ENCODE results near the gene UCN2. TPM values are rescaled to one million over a fixed set of nuclear protein-coding genes. Genes with fewer than 3 reads are reported as not detected.

Gene UCN2
- total RNA-seq, 2 donors from 2014 or later: not detected

- H3K27ac Mint-ChIP-seq: no peak overlapping the region
- H3K36me3 Mint-ChIP-seq (ENCODE audit: insufficient read depth in 2 of 2): no peaks in the 10 kb centered on the region
- ATAC-seq (replicated peaks in 1 of 2): no peak
- H3K4me3 Mint-ChIP-seq: no peak overlapping the region
- DNase-seq: no peak
- no peaks in the 10 kb centered on the region for H3K27me3 Mint-ChIP-seq (ENCODE audit: low read depth)
- no peaks in the 10 kb centered on the region for H3K9me3 Mint-ChIP-seq
- no peaks in the 10 kb centered on the region for H3K4me1 Mint-ChIP-seq (ENCODE audit: low read depth)
Measured at GRCh38 chr3:48581621-48582481, 18.3 kb upstream of the UCN2 start.

GRCh38 chr3:48576647-48577046 is 13.1 kb upstream of the UCN2 start:
- Mint-ChIP-seq H3K27me3 (ENCODE audit: low read depth) (no peaks in the 10 kb centered on the region), H3K9me3 (no peaks in the 10 kb centered on the region), H3K4me1 (ENCODE audit: low read depth) (no peaks in the 10 kb centered on the region), H3K4me3 (no peak overlapping the region), H3K27ac (no peak overlapping the region), H3K36me3 (ENCODE audit: insufficient read depth in 2 of 2) (no peaks in the 10 kb centered on the region)
- no peak for DNase-seq
- ATAC-seq (replicated peaks in 1 of 2): no peak

GRCh38 chr3:48575366-48575765 is 11.8 kb upstream of the UCN2 start:
- Mint-ChIP-seq H3K4me1 (ENCODE audit: low read depth) (no peaks in the 10 kb centered on the region), H3K27me3 (ENCODE audit: low read depth) (no peaks in the 10 kb centered on the region), H3K27ac (no peak overlapping the region), H3K9me3 (no peaks in the 10 kb centered on the region), H3K4me3 (no peak overlapping the region), H3K36me3 (ENCODE audit: insufficient read depth in 2 of 2) (no peaks in the 10 kb centered on the region)
- no peak for DNase-seq
- ATAC-seq (replicated peaks in 1 of 2): no peak

- Mint-ChIP-seq H3K4me3 (no peak overlapping the region), H3K9me3 (no peaks in the 10 kb centered on the region), H3K27me3 (ENCODE audit: low read depth) (no peaks in the 10 kb centered on the region), H3K36me3 (ENCODE audit: insufficient read depth in 2 of 2) (no peaks in the 10 kb centered on the region), H3K4me1 (ENCODE audit: low read depth) (no peaks in the 10 kb centered on the region), H3K27ac (no peak overlapping the region)
- ATAC-seq (replicated peaks in 1 of 2) (no peak), DNase-seq (no peak)
Measured at GRCh38 chr3:48573973-48574585, 10.5 kb upstream of the UCN2 start.

- DNase-seq: no peak
- no peaks in the 10 kb centered on the region for H3K9me3 Mint-ChIP-seq
- no peaks in the 10 kb centered on the region for H3K4me1 Mint-ChIP-seq (ENCODE audit: low read depth)
- H3K27ac Mint-ChIP-seq: no peak overlapping the region
- no peak for ATAC-seq (replicated peaks in 1 of 2)
- no peak overlapping the region for H3K4me3 Mint-ChIP-seq
- no peaks in the 10 kb centered on the region for H3K27me3 Mint-ChIP-seq (ENCODE audit: low read depth)
- no peaks in the 10 kb centered on the region for H3K36me3 Mint-ChIP-seq (ENCODE audit: insufficient read depth in 2 of 2)
Measured at GRCh38 chr3:48572517-48572916, 8.9 kb upstream of the UCN2 start.

GRCh38 chr3:48571938-48572337 is 8.4 kb upstream of the UCN2 start:
- Mint-ChIP-seq H3K4me1 (ENCODE audit: low read depth) (no peaks in the 10 kb centered on the region), H3K36me3 (ENCODE audit: insufficient read depth in 2 of 2) (no peaks in the 10 kb centered on the region)
- no peak for ATAC-seq (replicated peaks in 1 of 2)

GRCh38 chr3:48569808-48570450 is 6.3 kb upstream of the UCN2 start:
- H3K36me3 Mint-ChIP-seq (ENCODE audit: insufficient read depth in 2 of 2): no peaks in the 10 kb centered on the region
- no peaks in the 10 kb centered on the region for H3K9me3 Mint-ChIP-seq
- no peak for DNase-seq
- no peaks in the 10 kb centered on the region for H3K27me3 Mint-ChIP-seq (ENCODE audit: low read depth)
- ATAC-seq (replicated peaks in 1 of 2): no peak
- H3K27ac Mint-ChIP-seq: no peak overlapping the region
- H3K4me3 Mint-ChIP-seq: no peak overlapping the region
- H3K4me1 Mint-ChIP-seq (ENCODE audit: low read depth): peaks cover 5% of the 10 kb centered on the region

More at GRCh38 chr3:48571938-48572337, 8.4 kb upstream of the UCN2 start:
- Mint-ChIP-seq H3K4me3 (no peak overlapping the region), H3K27me3 (ENCODE audit: low read depth) (no peaks in the 10 kb centered on the region), H3K9me3 (no peaks in the 10 kb centered on the region), H3K27ac (no peak overlapping the region)
- no peak for DNase-seq

- ATAC-seq (replicated peaks in 1 of 2): no peak
- no peak overlapping the region for H3K27ac Mint-ChIP-seq
- H3K9me3 Mint-ChIP-seq: no peaks in the 10 kb centered on the region
- H3K4me3 Mint-ChIP-seq: no peak overlapping the region
- DNase-seq: no peak
- no peaks in the 10 kb centered on the region for H3K27me3 Mint-ChIP-seq (ENCODE audit: low read depth)
- peaks cover 5% of the 10 kb centered on the region for H3K4me1 Mint-ChIP-seq (ENCODE audit: low read depth)
- H3K36me3 Mint-ChIP-seq (ENCODE audit: insufficient read depth in 2 of 2): no peaks in the 10 kb centered on the region
Measured at GRCh38 chr3:48569400-48569799, 5.8 kb upstream of the UCN2 start.

GRCh38 chr3:48568476-48568875 is 4.9 kb upstream of the UCN2 start:
- no peak for DNase-seq
- peaks cover 5% of the 10 kb centered on the region for H3K4me1 Mint-ChIP-seq (ENCODE audit: low read depth)

GRCh38 chr3:48567500-48567899 is 3.9 kb upstream of the UCN2 start:
- no peak overlapping the region for H3K4me3 Mint-ChIP-seq
- ATAC-seq (replicated peaks in 1 of 2): no peak
- H3K27me3 Mint-ChIP-seq (ENCODE audit: low read depth): no peaks in the 10 kb centered on the region

More at GRCh38 chr3:48568476-48568875, 4.9 kb upstream of the UCN2 start:
- Mint-ChIP-seq H3K27me3 (ENCODE audit: low read depth) (no peaks in the 10 kb centered on the region), H3K9me3 (no peaks in the 10 kb centered on the region), H3K27ac (no peak overlapping the region), H3K4me3 (no peak overlapping the region), H3K36me3 (ENCODE audit: insufficient read depth in 2 of 2) (no peaks in the 10 kb centered on the region)
- no peak for ATAC-seq (replicated peaks in 1 of 2)

GRCh38 chr3:48567090-48567489 is 3.5 kb upstream of the UCN2 start:
- H3K27ac Mint-ChIP-seq: no peak overlapping the region
- no peak for DNase-seq
- no peak for ATAC-seq (replicated peaks in 1 of 2)
- no peaks in the 10 kb centered on the region for H3K9me3 Mint-ChIP-seq
- no peaks in the 10 kb centered on the region for H3K36me3 Mint-ChIP-seq (ENCODE audit: insufficient read depth in 2 of 2)
- H3K4me3 Mint-ChIP-seq: no peak overlapping the region
- H3K27me3 Mint-ChIP-seq (ENCODE audit: low read depth): no peaks in the 10 kb centered on the region
- peaks cover 5% of the 10 kb centered on the region for H3K4me1 Mint-ChIP-seq (ENCODE audit: low read depth)

More at GRCh38 chr3:48567500-48567899, 3.9 kb upstream of the UCN2 start:
- Mint-ChIP-seq H3K27ac (no peak overlapping the region), H3K9me3 (no peaks in the 10 kb centered on the region), H3K4me1 (ENCODE audit: low read depth) (peaks cover 5% of the 10 kb centered on the region), H3K36me3 (ENCODE audit: insufficient read depth in 2 of 2) (no peaks in the 10 kb centered on the region)
- no peak for DNase-seq

GRCh38 chr3:48566401-48566760 is 2.8 kb upstream of the UCN2 start:
- Mint-ChIP-seq H3K27me3 (ENCODE audit: low read depth) (no peaks in the 10 kb centered on the region), H3K27ac (no peak overlapping the region), H3K9me3 (no peaks in the 10 kb centered on the region), H3K4me1 (ENCODE audit: low read depth) (peaks cover 5% of the 10 kb centered on the region), H3K4me3 (no peak overlapping the region), H3K36me3 (ENCODE audit: insufficient read depth in 2 of 2) (no peaks in the 10 kb centered on the region)
- ATAC-seq (replicated peaks in 1 of 2) (no peak), DNase-seq (no peak)

GRCh38 chr3:48565591-48566400 is 2.2 kb upstream of the UCN2 start:
- Mint-ChIP-seq H3K36me3 (ENCODE audit: insufficient read depth in 2 of 2) (no peaks in the 10 kb centered on the region), H3K9me3 (no peaks in the 10 kb centered on the region), H3K27ac (peak overlapping the region; percentile 0), H3K4me1 (ENCODE audit: low read depth) (peaks cover 5% of the 10 kb centered on the region), H3K4me3 (no peak overlapping the region), H3K27me3 (ENCODE audit: low read depth) (no peaks in the 10 kb centered on the region)
- peak; percentile 38 to 50 for ATAC-seq (replicated peaks in 1 of 2)
- peak; percentile 21 to 31 for DNase-seq
